ENCODE measurements around the gene COL11A2. TPM values are rescaled to one million over a fixed set of nuclear protein-coding genes. Genes with fewer than 3 reads are reported as not detected.

COL11A2 gene
- total RNA-seq, 1 donor from 2014 or later, result 11.9 TPM

DNA sequence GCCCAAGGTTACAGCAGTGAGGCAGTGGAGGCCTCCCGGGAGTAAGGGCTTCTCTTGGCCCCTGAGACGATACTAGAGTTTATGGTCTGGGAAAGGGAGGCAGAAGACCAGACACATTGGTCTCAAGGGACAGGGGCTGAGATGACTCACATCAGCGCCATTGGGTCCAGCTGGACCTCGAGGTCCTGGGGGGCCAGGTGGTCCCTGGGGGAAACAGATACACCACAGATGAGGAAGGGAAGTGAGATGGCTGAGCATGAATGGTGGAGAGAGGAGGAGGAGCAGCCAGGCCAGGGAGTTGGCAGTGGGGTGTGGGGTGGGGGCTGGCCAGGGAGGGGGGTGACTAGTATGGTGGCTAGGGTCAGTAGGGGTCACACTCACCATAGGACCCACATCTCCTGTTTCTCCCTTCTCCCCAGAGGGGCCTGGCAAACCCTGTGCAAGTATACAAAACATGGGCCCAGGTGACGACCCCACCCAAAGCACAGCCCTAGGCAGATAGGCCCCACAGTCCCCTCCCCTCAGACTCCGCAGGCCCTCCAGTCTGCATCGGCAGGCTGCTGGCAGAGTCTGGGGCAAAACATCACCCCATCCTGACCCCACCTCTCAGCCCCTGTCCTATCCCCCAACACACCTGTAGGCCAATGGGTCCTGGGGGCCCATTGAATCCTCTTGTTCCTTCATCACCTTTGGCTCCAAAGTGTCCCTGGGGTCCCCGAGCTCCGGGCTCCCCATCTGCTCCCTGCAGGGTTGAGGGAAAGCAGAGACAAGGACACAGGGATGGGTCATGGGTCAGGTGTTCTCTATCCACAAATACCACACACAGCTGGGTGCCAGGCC lies 21.9 kb downstream of the COL11A2 start:
- no peak for DNase-seq (ENCODE audit: extremely low spot score, unreplicated experiment)
- TF ChIP-seq, protein P1, sequence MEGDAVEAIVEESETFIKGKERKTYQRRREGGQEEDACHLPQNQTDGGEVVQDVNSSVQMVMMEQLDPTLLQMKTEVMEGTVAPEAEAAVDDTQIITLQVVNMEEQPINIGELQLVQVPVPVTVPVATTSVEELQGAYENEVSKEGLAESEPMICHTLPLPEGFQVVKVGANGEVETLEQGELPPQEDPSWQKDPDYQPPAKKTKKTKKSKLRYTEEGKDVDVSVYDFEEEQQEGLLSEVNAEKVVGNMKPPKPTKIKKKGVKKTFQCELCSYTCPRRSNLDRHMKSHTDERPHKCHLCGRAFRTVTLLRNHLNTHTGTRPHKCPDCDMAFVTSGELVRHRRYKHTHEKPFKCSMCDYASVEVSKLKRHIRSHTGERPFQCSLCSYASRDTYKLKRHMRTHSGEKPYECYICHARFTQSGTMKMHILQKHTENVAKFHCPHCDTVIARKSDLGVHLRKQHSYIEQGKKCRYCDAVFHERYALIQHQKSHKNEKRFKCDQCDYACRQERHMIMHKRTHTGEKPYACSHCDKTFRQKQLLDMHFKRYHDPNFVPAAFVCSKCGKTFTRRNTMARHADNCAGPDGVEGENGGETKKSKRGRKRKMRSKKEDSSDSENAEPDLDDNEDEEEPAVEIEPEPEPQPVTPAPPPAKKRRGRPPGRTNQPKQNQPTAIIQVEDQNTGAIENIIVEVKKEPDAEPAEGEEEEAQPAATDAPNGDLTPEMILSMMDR (conservative IDR thresholded peaks at IDR 0.05), result no peak
- Mint-ChIP-seq H3K27me3 (no peaks in the 10 kb centered on the region), H3K27ac (no peak overlapping the region), H3K36me3 (no peaks in the 10 kb centered on the region), H3K4me1 (ENCODE audit: unreplicated experiment) (no peaks in the 10 kb centered on the region), H3K4me3 (no peak overlapping the region), H3K9me3 (no peaks in the 10 kb centered on the region)

DNA sequence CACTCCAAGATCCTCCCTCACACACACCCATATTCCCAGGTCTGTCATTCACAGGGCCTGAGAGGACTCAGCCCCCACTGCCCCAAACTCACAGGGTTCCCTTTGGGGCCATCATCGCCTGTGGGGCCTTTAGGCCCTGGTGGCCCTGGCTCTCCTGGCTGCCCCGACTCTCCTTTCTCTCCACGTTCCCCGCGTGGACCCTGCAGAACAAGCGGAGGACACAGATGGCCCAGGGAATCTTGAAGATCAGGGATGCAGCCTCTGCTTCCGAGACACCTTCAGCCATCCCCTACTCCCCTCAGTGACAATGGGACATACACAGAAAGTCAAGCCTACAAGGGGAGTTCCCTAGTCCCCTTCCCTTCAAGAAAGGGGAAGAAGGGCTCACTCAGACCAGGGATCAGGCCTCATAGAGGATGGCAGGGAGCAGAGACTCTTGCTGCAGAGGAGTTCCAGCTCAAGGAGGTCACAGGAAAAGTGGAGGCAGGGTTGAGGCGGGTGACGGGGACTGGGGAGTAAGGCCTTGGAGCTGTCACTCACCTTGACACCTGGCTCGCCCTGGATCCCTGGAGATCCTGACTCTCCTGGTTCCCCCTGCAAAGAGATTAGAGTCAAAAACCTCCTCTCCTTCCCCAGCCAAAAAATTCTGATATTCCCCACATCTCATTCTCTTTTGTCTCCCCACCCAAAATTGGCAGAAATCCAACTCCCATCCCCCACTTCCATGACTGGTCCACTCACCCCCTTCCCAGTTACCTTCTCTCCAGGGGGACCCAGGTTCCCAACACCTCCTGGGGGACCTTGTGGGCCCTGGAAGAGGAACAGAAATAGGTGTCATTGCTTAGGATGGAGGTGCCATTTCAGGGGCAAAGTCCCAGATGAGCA lies 22.7 kb downstream of the COL11A2 start:
- Mint-ChIP-seq H3K27ac (no peak overlapping the region), H3K4me3 (no peak overlapping the region), H3K36me3 (no peaks in the 10 kb centered on the region), H3K9me3 (no peaks in the 10 kb centered on the region), H3K27me3 (no peaks in the 10 kb centered on the region), H3K4me1 (ENCODE audit: unreplicated experiment) (no peaks in the 10 kb centered on the region)
- TF ChIP-seq, protein P1 (conservative IDR thresholded peaks at IDR 0.05), result no peak
- DNase-seq (ENCODE audit: extremely low spot score, unreplicated experiment), result no peak

DNA sequence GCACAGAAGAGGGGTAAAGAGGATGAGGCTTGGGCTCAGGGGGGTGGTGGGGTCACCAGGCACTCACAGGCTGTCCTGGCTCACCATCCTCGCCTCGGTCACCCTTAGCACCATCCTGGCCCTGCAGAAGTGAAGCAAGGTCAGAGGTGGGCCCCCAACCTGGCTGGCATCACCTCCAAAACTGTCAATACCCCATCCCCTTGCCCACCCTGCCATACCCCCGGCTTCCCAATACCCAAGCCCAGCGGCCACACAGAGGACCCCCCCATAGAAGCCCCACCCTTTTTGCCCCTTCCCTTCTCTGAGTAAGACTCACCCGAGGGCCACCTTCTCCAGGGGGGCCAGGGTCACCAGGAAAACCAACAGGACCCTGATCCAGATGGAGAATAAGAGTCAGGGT lies 23.6 kb downstream of the COL11A2 start:
- DNase-seq (ENCODE audit: extremely low spot score, unreplicated experiment), result no peak
- Mint-ChIP-seq H3K36me3 (no peaks in the 10 kb centered on the region), H3K4me3 (no peak overlapping the region), H3K27ac (no peak overlapping the region), H3K9me3 (no peaks in the 10 kb centered on the region), H3K27me3 (peaks cover 5% of the 10 kb centered on the region), H3K4me1 (ENCODE audit: unreplicated experiment) (no peaks in the 10 kb centered on the region)
- TF ChIP-seq, protein P1 (conservative IDR thresholded peaks at IDR 0.05), result no peak

DNA sequence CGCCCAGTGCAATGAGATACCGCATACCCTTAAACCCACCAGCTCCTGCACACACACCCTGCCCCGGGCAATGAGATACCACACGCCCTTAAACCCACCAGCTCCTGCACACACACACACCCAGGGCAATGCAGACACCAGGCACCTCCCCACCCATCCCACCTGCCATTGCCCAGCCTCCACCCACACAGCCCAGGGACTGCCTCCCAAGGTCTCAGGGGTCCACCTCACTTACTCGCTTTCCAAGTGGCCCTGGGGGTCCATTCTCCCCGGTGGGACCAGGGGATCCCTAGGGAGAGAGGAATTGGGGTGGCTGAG lies 24.0 kb downstream of the COL11A2 start:
- H3K27ac Mint-ChIP-seq, result no peak overlapping the region
- H3K36me3 Mint-ChIP-seq, result no peaks in the 10 kb centered on the region
- H3K9me3 Mint-ChIP-seq, result no peaks in the 10 kb centered on the region
- H3K27me3 Mint-ChIP-seq, result peaks cover 5% of the 10 kb centered on the region
- TF ChIP-seq, protein P1 (conservative IDR thresholded peaks at IDR 0.05), result no peak
- no peak for DNase-seq (ENCODE audit: extremely low spot score, unreplicated experiment)
- no peaks in the 10 kb centered on the region for H3K4me1 Mint-ChIP-seq (ENCODE audit: unreplicated experiment)
- no peak overlapping the region for H3K4me3 Mint-ChIP-seq

DNA sequence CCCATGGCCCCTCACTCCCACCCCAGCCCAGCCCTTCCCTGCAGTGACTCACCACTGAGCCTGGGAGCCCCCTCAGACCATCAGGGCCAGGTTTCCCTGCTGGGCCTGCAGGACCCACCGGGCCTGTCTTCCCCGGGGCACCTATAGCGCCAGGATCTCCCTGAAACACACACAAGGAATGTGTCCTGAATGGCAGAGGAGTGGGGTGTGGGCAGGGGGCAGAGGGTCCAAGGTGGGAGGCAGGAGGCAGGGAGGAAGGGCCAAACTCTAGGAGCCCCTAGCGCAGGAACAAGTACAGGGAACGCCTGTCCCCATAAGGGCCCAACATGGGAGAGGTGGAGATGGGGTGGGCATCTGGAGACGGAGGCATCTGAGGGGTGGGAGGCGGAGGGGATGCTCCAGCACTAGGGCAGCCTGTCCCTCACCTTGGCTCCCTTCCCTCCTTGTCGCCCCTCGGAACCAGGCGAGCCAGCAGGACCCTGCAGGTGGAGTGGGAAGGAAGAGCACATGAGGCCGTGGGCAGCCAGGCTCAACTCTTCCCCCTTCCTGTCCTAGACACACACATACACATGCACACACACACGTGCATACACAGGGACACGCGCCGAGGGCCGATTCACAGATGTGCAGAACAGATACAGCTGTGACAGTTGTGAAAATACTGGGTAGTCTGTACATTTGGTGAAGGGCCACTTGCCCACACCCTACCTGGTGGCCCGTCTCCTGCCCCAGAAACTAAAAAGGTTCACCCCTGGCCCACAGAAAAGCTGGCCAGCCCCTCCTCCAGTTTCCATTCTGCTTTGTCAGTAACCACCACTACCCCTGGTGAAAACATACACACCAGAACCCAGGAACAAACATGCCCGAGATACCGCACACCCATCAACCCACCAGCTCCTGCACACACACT lies 24.6 kb downstream of the COL11A2 start:
- no peak overlapping the region for H3K4me3 Mint-ChIP-seq
- no peak overlapping the region for H3K27ac Mint-ChIP-seq
- no peaks in the 10 kb centered on the region for H3K9me3 Mint-ChIP-seq
- H3K27me3 Mint-ChIP-seq, result peaks cover 5% of the 10 kb centered on the region
- TF ChIP-seq, protein P1 (conservative IDR thresholded peaks at IDR 0.05), result no peak
- H3K36me3 Mint-ChIP-seq, result no peaks in the 10 kb centered on the region
- no peak for DNase-seq (ENCODE audit: extremely low spot score, unreplicated experiment)
- H3K4me1 Mint-ChIP-seq (ENCODE audit: unreplicated experiment), result no peaks in the 10 kb centered on the region
